BE2C (cell line): ENCODE results near the gene MS4A6A.

Experiments used
- DNase-seq: peaks from one replicate; pipeline ENCODE4 v3.0.0-alpha.2; 2020
- H3K27me3 ChIP-seq: fragments of 250-450 bp; sonication (Bioruptor Pico); 2 replicates; pipeline ENCODE4 v1.5.1; 2020; ENCODE audit warnings: mild to moderate bottlenecking
- H3K36me3 ChIP-seq: fragments of 250-450 bp; sonication (Bioruptor Pico); 2 replicates; pipeline ENCODE4 v1.5.1; 2020; ENCODE audit warnings: mild to moderate bottlenecking
- H3K4me1 ChIP-seq: fragments of 250-450 bp; sonication (Bioruptor Pico); 2 replicates; pipeline ENCODE4 v1.5.1; 2020
- H3K4me3 ChIP-seq: 2 replicates; pipeline ENCODE4 v1.5.1; 2011; ENCODE audit warnings: low read depth, low read length
- H3K9me3 ChIP-seq: fragments of 250-450 bp; sonication (Bioruptor Pico); 2 replicates; pipeline ENCODE4 v1.5.1; 2020
- CTCF ChIP-seq: IDR thresholded peaks from 2 replicates; pipeline ENCODE4 v1.5.1; 2012; ENCODE audit warnings: mild to moderate bottlenecking, low read depth, low read length

The MS4A6A gene

GRCh38 chr11:60127311-60127811 is 55.5 kb downstream of the MS4A6A start:
- no peaks in the 10 kb centered on the region for H3K9me3 ChIP-seq
- no peaks in the 10 kb centered on the region for H3K36me3 ChIP-seq
- H3K4me1 ChIP-seq: no peaks in the 10 kb centered on the region
- TF ChIP-seq CTCF: no peak
- no peaks in the 10 kb centered on the region for H3K27me3 ChIP-seq
- H3K4me3 ChIP-seq: no peak overlapping the region
- no peak for DNase-seq

- no peak overlapping the region for H3K4me3 ChIP-seq
- no peaks in the 10 kb centered on the region for H3K27me3 ChIP-seq
- no peaks in the 10 kb centered on the region for H3K4me1 ChIP-seq
- TF ChIP-seq CTCF: no peak
- no peaks in the 10 kb centered on the region for H3K36me3 ChIP-seq
- H3K9me3 ChIP-seq: no peaks in the 10 kb centered on the region
- DNase-seq: no peak
These were observed 56.8 kb downstream of the MS4A6A start for GRCh38 chr11:60125956-60126585.

GRCh38 chr11:60124802-60125432 is 58.0 kb downstream of the MS4A6A start:
- H3K9me3 ChIP-seq: no peaks in the 10 kb centered on the region
- no peak for DNase-seq
- H3K27me3 ChIP-seq: no peaks in the 10 kb centered on the region
- TF ChIP-seq CTCF: no peak
- no peak overlapping the region for H3K4me3 ChIP-seq
- H3K36me3 ChIP-seq: no peaks in the 10 kb centered on the region
- H3K4me1 ChIP-seq: no peaks in the 10 kb centered on the region
